Loucy (cell line): Measurements from ENCODE around the gene CARD19.

Experiments used
- H2AFZ ChIP-seq: fragments of 200-600 bp; sonication (generic); 2 replicates; pipeline ENCODE4 v1.6.0; 2016; ENCODE audit warnings: antibody characterized with exemption, mild to moderate bottlenecking, low read length, moderate library complexity
- H3F3A ChIP-seq: fragments of 200-600 bp; 2 replicates; pipeline ENCODE4 v1.6.0; 2016; ENCODE audit warnings: antibody characterized with exemption, low read depth, mild to moderate bottlenecking
- H3K27me3 ChIP-seq: fragments of 200-600 bp; sonication (generic); 2 replicates; pipeline ENCODE4 v1.6.1; 2014; ENCODE audit warnings: low read length, mild to moderate bottlenecking; ENCODE audit not compliant: insufficient read depth, poor library complexity, severe bottlenecking
- H3K36me3 ChIP-seq: fragments of 200-600 bp; sonication (generic); 2 replicates; pipeline ENCODE4 v1.6.1; 2016; ENCODE audit warnings: low read length; ENCODE audit not compliant: insufficient read depth
- H3K4me1 ChIP-seq: fragments of 200-600 bp; sonication (generic); 2 replicates; pipeline ENCODE4 v1.5.1; 2014; ENCODE audit warnings: low read length, mild to moderate bottlenecking; ENCODE audit not compliant: insufficient read depth, poor library complexity, severe bottlenecking
- H3K4me2 ChIP-seq: fragments of 200-600 bp; sonication (generic); 2 replicates; pipeline ENCODE4 v1.6.0; 2014; ENCODE audit warnings: antibody characterized with exemption, low read length, low read depth, mild to moderate bottlenecking; ENCODE audit not compliant: poor library complexity, severe bottlenecking
- H3K4me3 ChIP-seq: fragments of 200-600 bp; sonication (generic); 2 replicates; pipeline ENCODE4 v1.5.1; 2014; ENCODE audit warnings: low read length, mild to moderate bottlenecking, mixed read lengths; ENCODE audit not compliant: poor library complexity, severe bottlenecking
- H3K79me2 ChIP-seq: fragments of 200-600 bp; sonication (generic); 2 replicates; pipeline ENCODE4 v1.6.1; 2014; ENCODE audit warnings: low read length; ENCODE audit not compliant: insufficient read depth
- H3K9ac ChIP-seq: fragments of 200-600 bp; sonication (generic); 2 replicates; pipeline ENCODE4 v1.6.0; 2014; ENCODE audit warnings: mild to moderate bottlenecking, low read depth, low read length, moderate library complexity; ENCODE audit not compliant: poor library complexity, severe bottlenecking
- H3K9me2 ChIP-seq: fragments of 200-600 bp; sonication (generic); replicated peaks from 2 replicates; pipeline ENCODE4 v1.6.1; 2016; ENCODE audit warnings: low read depth, low read length, mixed read lengths
- H3K9me3 ChIP-seq: fragments of 200-600 bp; sonication (generic); 2 replicates; pipeline ENCODE4 v1.6.1; 2014; ENCODE audit warnings: mild to moderate bottlenecking, antibody characterized with exemption, low read length, low read depth; ENCODE audit not compliant: insufficient read depth
- H4K20me1 ChIP-seq: fragments of 200-600 bp; sonication (generic); 2 replicates; pipeline ENCODE4 v1.6.0; 2014; ENCODE audit warnings: antibody characterized with exemption, low read length, mild to moderate bottlenecking; ENCODE audit not compliant: insufficient read depth, poor library complexity, severe bottlenecking
- CTCF ChIP-seq: fragments of 200-600 bp; sonication (generic); conservative IDR thresholded peaks from 2 replicates; pipeline ENCODE4 v1.5.1; 2014; ENCODE audit warnings: mild to moderate bottlenecking, antibody characterized with exemption, low read length
- EZH2phosphoT487 ChIP-seq: fragments of 200-600 bp; IDR thresholded peaks from 2 replicates; pipeline ENCODE4 v1.6.1; 2018; ENCODE audit warnings: antibody characterized with exemption, mild to moderate bottlenecking, moderate library complexity, borderline replicate concordance

CARD19 gene

GRCh38 chr9:93156475-93157008 is 60.5 kb downstream of the CARD19 start:
- Histone ChIP-seq H3K9me2 (no peaks in the 10 kb centered on the region), H3K27me3 (no peaks in the 10 kb centered on the region), H3K9me3 (no peaks in the 10 kb centered on the region), H2AFZ (no peak overlapping the region), H3F3A (no peaks in the 10 kb centered on the region), H3K4me2 (no peak overlapping the region), H3K9ac (no peak overlapping the region), H3K4me3 (no peak overlapping the region), H4K20me1 (no peaks in the 10 kb centered on the region), H3K36me3 (no peaks in the 10 kb centered on the region), H3K4me1 (no peaks in the 10 kb centered on the region), H3K79me2 (no peaks in the 10 kb centered on the region)
- TF ChIP-seq CTCF = no peak
- TF ChIP-seq EZH2phosphoT487 = no peak

GRCh38 chr9:93159601-93160471 is 63.8 kb downstream of the CARD19 start:
- H3K9me2 ChIP-seq = no peaks in the 10 kb centered on the region
- H3K4me3 ChIP-seq = no peak overlapping the region
- no peaks in the 10 kb centered on the region for H3K36me3 ChIP-seq
- H3K9me3 ChIP-seq = no peaks in the 10 kb centered on the region
- H3K79me2 ChIP-seq = no peaks in the 10 kb centered on the region
- no peaks in the 10 kb centered on the region for H3K4me1 ChIP-seq
- no peak for TF ChIP-seq EZH2phosphoT487
- TF ChIP-seq CTCF = peak; percentile 98
- no peak overlapping the region for H3K4me2 ChIP-seq
- H4K20me1 ChIP-seq = no peaks in the 10 kb centered on the region
- H3K9ac ChIP-seq = no peak overlapping the region
- no peak overlapping the region for H2AFZ ChIP-seq
- no peaks in the 10 kb centered on the region for H3F3A ChIP-seq
- no peaks in the 10 kb centered on the region for H3K27me3 ChIP-seq

GRCh38 chr9:93161786-93162562 is 66.0 kb downstream of the CARD19 start:
- Histone ChIP-seq H3K4me1 (no peaks in the 10 kb centered on the region), H3K36me3 (no peaks in the 10 kb centered on the region), H3K9me3 (no peaks in the 10 kb centered on the region), H3K79me2 (no peaks in the 10 kb centered on the region), H3K4me2 (no peak overlapping the region), H3K9ac (no peak overlapping the region), H4K20me1 (no peaks in the 10 kb centered on the region), H2AFZ (no peak overlapping the region), H3K4me3 (no peak overlapping the region), H3F3A (no peaks in the 10 kb centered on the region), H3K9me2 (no peaks in the 10 kb centered on the region), H3K27me3 (no peaks in the 10 kb centered on the region)
- no peak for TF ChIP-seq EZH2phosphoT487
- TF ChIP-seq CTCF = no peak
